ENCODE data around the gene DMPK.

DNA sequence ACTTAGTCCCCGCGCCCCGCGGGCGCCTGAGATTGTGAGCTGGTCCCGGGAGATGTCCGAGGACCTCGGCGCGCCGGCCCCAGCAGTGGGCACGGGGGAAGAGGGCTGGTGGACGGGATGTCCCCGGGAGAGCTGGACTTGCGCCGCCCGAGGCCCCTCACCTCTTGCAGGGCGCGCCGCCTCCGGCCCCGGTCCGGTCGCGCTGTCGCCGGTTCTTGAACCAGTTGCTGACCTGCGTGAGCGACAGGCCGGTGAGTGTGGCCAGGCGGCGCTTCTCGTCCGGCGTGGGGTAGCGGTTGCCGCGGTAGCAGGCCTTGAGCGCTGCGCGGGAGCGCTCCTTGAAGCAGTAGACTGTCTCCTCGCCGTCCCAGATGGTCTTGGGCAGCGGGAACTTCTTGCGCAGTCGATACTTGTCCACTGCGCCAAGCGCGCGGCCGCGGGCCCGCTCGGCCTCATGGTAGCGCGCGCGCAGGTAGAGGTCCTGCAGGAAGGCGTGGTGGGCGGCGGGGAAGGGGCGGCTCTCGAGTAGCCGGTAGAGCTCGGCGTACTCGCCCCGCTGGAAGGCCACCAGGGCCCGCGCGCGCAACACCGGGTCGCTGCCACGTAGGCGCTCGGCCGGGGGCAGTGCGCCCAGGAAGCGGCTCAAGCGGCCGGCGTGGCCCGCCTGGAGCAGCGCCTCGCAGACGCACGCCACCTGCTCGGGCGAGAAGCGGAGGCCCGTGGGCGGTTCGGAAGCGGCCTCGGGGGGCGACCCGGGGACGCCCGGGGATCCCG lies 14.2 kb downstream of the DMPK start:
- TF ChIP-seq CTCF (IDR thresholded peaks at IDR 0.05) (no peak), POLR2AphosphoS5 (IDR thresholded peaks at IDR 0.05) (peak; percentile 37 to 75 (median 44)), POLR2A (IDR thresholded peaks at IDR 0.05) (peak; percentile 50), EP300 (IDR thresholded peaks at IDR 0.05; ENCODE audit: low read depth) (no peak)

Data from transverse colon (tissue), 4 donors.